GM12872 (cell line): Measurements from ENCODE around the gene PLPPR4.

Experiments
- CTCF ChIP-seq: IDR thresholded peaks from 3 replicates; pipeline ENCODE4 v1.5.1; 2011; ENCODE audit warnings: low read depth, mild to moderate bottlenecking, low read length, moderate library complexity; ENCODE audit not compliant: insufficient read depth

The PLPPR4 gene

DNA sequence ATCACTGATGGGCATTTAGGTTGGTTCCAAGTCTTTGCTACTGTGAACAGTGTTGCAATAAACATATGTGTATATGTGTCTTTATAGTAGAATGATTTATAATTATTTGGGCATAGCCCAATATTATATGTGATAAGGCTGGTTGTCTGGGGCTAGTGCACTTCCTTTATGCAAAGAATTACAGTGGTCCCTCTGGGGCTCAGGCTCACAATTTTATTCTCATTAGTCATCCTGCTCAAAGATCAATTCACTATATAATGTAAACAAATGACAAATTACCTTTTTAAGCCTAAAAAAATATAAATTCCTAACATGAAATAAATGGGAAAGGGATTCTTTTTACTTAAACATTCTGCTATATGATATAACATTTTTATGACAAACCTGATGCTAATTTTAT, 5.0 kb downstream of the PLPPR4 start:
- TF ChIP-seq CTCF: no peak

DNA sequence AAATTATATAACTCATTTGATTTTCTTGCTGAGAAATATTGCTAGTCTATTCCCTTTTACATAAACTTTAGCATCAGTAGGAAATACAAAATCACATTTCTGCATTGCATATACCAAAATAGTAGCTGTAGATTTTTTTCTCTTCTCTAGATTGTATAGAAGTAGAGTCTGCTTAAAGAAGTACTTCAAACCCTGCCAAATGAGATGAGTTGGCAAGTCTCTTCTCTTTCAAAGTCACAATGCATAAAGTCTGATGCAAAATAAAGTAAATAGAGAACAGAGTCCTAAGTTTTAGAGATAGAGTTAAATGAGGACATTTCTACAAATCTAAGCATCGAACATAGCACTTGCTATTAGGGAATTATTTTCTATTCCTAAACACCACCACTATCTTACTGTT, 6.4 kb downstream of the PLPPR4 start:
- TF ChIP-seq CTCF: no peak

DNA sequence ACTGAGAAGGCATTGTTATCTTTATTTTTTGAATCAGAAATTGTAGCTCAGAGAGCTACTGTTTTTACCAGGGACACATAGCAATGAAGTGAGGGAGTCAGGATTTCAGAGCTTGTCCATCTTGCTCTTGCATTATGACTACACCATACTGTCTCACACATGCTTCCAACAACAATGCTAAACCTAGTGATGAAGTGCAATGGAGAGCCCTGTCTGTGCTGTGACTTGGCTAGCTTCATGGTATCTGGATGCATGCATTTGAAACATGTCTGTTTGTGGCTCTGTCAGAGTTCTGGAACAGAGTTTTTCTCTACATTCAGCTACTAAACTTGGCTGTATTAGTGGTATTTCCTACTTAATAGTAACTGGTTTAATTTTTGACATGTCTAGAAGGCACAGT, 7.0 kb downstream of the PLPPR4 start:
- no peak for TF ChIP-seq CTCF

- no peak for TF ChIP-seq CTCF
Measured at GRCh38 chr1:99277066-99277465, 12.8 kb downstream of the PLPPR4 start.

DNA sequence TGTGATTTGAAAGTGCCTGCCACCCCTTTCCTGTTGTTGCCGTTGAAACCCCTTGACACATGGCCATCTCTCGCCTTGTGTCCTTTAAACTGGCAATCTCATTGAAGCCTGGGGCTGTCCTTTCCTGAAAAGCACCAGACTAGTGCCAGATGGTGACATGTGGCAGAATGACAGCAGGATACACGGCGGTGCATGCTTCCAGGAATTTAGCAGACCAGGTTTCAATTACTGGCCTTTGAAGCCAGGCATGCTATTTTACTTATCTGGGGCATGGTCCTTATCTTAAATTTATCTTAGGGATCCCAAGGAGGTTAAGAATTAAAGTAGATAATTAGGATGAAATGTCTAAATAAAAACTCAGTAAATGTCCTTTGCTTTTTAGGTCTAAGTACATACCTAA, 15.2 kb downstream of the PLPPR4 start:
- no peak for TF ChIP-seq CTCF

- TF ChIP-seq CTCF: no peak
Measured at GRCh38 chr1:99281105-99281504, 16.8 kb downstream of the PLPPR4 start.

DNA sequence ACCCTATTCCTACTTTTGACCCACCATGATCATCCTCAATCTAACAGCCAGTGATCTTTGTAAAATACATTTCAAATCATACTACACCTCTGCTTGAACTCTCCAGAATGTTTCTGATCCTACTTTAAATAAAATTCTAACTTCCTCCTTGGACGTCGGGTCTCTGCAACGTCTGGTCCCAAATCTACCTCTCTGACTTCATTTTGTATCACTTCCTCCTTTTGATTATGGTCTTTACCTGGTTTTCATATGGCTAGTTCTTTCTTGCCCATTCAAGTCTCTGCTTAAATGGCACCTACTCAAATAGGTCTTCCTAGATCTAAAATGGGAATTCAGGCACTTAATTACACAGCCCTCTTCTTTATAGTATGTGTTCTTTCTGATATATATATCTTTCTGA, 18.2 kb downstream of the PLPPR4 start:
- TF ChIP-seq CTCF: no peak

DNA sequence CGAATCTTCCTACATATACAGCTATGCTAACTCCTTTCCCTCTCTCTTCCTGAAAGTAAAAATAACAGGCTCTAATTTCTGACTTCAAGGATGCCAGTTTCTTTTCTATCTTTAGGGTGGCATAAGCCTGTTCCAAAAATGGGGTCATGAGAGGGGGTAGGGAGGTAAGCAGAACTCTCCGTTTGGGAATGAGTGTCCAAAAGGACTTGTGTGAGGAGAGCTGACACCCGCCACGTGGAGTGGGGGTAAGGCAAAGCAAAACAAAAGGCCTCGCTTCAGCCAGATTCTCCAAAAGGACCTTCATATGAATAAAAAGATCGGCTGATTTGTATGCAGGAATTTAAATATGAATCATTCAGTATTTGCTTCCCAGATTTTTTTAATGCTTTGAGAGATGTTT, 28.6 kb downstream of the PLPPR4 start:
- no peak for TF ChIP-seq CTCF
